Liver (tissue), 2 donors: ENCODE data around the gene RTN4R.

Source experiments
- TF ChIP-seq, protein P1 (sequence below): IDR thresholded peaks from 2 replicates; pipeline ENCODE4 v1.6.1; 2016; ENCODE audit warnings: antibody characterized with exemption, mild to moderate bottlenecking
- TF ChIP-seq, protein P2 (sequence below): fragments of 150-350 bp; IDR thresholded peaks from 2 replicates; pipeline ENCODE4 v1.5.1; 2017; ENCODE audit warnings: improper control_type of control experiment, low read depth, low read length; ENCODE audit not compliant: missing input control
- donor health status: healthy.

DNA sequence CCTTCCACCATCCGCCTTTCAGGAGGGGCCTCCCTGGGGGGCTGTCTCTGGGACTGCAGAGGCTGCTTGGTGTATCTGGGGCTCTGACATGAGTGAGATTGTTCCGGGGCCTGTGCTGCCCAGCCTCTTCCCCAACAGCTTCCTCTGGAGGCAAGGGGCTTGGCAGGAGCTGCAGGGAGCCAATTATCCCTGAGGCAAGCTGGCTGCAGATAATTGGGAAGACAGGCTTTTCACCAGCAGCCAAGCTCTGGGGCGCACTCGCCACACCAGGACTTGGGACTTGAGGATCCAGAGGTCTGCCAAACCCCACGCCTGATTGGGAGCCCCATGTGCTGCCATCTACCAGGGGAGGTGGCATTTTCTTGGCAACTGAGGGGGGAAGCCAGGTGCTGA, 15.6 kb upstream of the RTN4R start:
- TF ChIP-seq, protein P1, sequence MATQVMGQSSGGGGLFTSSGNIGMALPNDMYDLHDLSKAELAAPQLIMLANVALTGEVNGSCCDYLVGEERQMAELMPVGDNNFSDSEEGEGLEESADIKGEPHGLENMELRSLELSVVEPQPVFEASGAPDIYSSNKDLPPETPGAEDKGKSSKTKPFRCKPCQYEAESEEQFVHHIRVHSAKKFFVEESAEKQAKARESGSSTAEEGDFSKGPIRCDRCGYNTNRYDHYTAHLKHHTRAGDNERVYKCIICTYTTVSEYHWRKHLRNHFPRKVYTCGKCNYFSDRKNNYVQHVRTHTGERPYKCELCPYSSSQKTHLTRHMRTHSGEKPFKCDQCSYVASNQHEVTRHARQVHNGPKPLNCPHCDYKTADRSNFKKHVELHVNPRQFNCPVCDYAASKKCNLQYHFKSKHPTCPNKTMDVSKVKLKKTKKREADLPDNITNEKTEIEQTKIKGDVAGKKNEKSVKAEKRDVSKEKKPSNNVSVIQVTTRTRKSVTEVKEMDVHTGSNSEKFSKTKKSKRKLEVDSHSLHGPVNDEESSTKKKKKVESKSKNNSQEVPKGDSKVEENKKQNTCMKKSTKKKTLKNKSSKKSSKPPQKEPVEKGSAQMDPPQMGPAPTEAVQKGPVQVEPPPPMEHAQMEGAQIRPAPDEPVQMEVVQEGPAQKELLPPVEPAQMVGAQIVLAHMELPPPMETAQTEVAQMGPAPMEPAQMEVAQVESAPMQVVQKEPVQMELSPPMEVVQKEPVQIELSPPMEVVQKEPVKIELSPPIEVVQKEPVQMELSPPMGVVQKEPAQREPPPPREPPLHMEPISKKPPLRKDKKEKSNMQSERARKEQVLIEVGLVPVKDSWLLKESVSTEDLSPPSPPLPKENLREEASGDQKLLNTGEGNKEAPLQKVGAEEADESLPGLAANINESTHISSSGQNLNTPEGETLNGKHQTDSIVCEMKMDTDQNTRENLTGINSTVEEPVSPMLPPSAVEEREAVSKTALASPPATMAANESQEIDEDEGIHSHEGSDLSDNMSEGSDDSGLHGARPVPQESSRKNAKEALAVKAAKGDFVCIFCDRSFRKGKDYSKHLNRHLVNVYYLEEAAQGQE, result no peak
- TF ChIP-seq, protein P2, sequence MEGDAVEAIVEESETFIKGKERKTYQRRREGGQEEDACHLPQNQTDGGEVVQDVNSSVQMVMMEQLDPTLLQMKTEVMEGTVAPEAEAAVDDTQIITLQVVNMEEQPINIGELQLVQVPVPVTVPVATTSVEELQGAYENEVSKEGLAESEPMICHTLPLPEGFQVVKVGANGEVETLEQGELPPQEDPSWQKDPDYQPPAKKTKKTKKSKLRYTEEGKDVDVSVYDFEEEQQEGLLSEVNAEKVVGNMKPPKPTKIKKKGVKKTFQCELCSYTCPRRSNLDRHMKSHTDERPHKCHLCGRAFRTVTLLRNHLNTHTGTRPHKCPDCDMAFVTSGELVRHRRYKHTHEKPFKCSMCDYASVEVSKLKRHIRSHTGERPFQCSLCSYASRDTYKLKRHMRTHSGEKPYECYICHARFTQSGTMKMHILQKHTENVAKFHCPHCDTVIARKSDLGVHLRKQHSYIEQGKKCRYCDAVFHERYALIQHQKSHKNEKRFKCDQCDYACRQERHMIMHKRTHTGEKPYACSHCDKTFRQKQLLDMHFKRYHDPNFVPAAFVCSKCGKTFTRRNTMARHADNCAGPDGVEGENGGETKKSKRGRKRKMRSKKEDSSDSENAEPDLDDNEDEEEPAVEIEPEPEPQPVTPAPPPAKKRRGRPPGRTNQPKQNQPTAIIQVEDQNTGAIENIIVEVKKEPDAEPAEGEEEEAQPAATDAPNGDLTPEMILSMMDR, result no peak
